HepG2 (cell line): ENCODE results near the gene CD300C. TPM values are rescaled to one million over a fixed set of nuclear protein-coding genes. Genes with fewer than 3 reads are reported as not detected.

Experiments
- ATAC-seq: fragments of 200-7000 bp; cut with Tn5 transposase; 3 replicates; pipeline ENCODE4 v1.9.1; 2020; ENCODE audit warnings: mild to moderate bottlenecking, moderate library complexity
- Bru-seq: library from RNA; stranded (reverse); fragments of 400-500 nt; gene quantifications from one replicate; lab custom pipeline; 2021; lab: Mats Ljungman, UMichigan
- BruChase-seq, 2 experiments: library from RNA; stranded (reverse); fragments of 400-500 nt; gene quantifications; one replicate each; lab custom pipeline; 2021; lab: Mats Ljungman, UMichigan
- BruUV-seq: library from RNA; stranded (reverse); fragments of 400-500 nt; replicated peaks from 2 replicates; lab custom pipeline; 2021; lab: Mats Ljungman, UMichigan
- CTCF ChIA-PET: fragments of 300-600 bp; formaldehyde crosslinking; extraction: SDS; loops from one replicate; lab custom pipeline; 2021; ENCODE audit warnings: low total read pairs, inconsistent platforms, low intra/inter-chr PET ratio; lab: Yijun Ruan, JAX
- POLR2A ChIA-PET: fragments of 350-600 bp; sonication (Branson Sonifier 250); formaldehyde crosslinking; loops from one replicate; lab custom pipeline; 2020; ENCODE audit warnings: antibody characterized with exemption, inconsistent platforms; lab: Yijun Ruan, JAX
- DNase-seq: peaks from one replicate; pipeline ENCODE4 v3.0.0-alpha.2; 2015; ENCODE audit warnings: low spot score
- FAIRE-seq: peaks from 3 replicates; lab custom pipeline; 2011; peaks lifted over from hg19 to GRCh38; lab: Jason Lieb, UNC
- H2AFZ ChIP-seq: one replicate; pipeline ENCODE4 v1.6.1; 2011; ENCODE audit warnings: low read length, inconsistent platforms
- H3K27ac ChIP-seq: fragments of 300-600 bp; 3 replicates; pipeline ENCODE4 v1.8.0; 2011; ENCODE audit warnings: mixed run types, mild to moderate bottlenecking, mixed read lengths, low read length, inconsistent platforms; ENCODE audit not compliant: insufficient read depth; ENCODE audit errors: extremely low read length
- H3K27me3 ChIP-seq, 2 experiments: fragments of 200-600 bp in 1 of 2; 2 replicates in 1 of 2; 3 replicates in 1 of 2; pipeline versions ENCODE4 v1.6.0 to v1.8.0; 2011; ENCODE audit warnings: low read length in 2 of 2, mild to moderate bottlenecking in 2 of 2, moderate library complexity in 2 of 2, inconsistent platforms in 1 of 2; ENCODE audit not compliant: insufficient read depth in 2 of 2, control insufficient read depth in 1 of 2
- H3K36me3 ChIP-seq, 2 experiments: fragments of 200-600 bp in 1 of 2; replicated peaks in 1 of 2; 2 replicates in 1 of 2; 3 replicates in 1 of 2; pipeline versions ENCODE4 v1.5.1 to v1.8.0; 2011; ENCODE audit warnings: low read length in 2 of 2, inconsistent platforms in 1 of 2; ENCODE audit not compliant: insufficient read depth in 2 of 2, control insufficient read depth in 1 of 2
- H3K4me1 ChIP-seq: 2 replicates; pipeline ENCODE4 v1.5.1; 2012; ENCODE audit warnings: low read length, inconsistent platforms; ENCODE audit not compliant: insufficient read depth
- H3K4me2 ChIP-seq: 2 replicates; pipeline ENCODE4 v1.6.0; 2011; ENCODE audit warnings: low read depth, low read length, inconsistent platforms
- H3K4me3 ChIP-seq, 3 experiments: fragments of 200-600 bp in 1 of 3; sonication (generic), shearing (Covaris generic) in 1 of 3; replicated peaks in 1 of 3; 2 replicates each; pipeline ENCODE4 v1.5.1; 2011 to 2016; ENCODE audit warnings: low read length in 3 of 3, inconsistent platforms in 2 of 3, low read depth in 2 of 3, mild to moderate bottlenecking in 2 of 3, control low read depth in 1 of 3, mixed read lengths in 1 of 3; ENCODE audit not compliant: insufficient read depth in 1 of 3
- H3K79me2 ChIP-seq: one replicate; pipeline ENCODE4 v1.6.1; 2011; ENCODE audit warnings: low read length, inconsistent platforms; ENCODE audit not compliant: insufficient read depth
- H3K9ac ChIP-seq: 2 replicates; pipeline ENCODE4 v1.6.0; 2011; ENCODE audit warnings: mild to moderate bottlenecking, low read depth, low read length, inconsistent platforms; ENCODE audit not compliant: insufficient read depth
- H3K9me3 ChIP-seq: 2 replicates; pipeline ENCODE4 v1.5.1; 2012; ENCODE audit warnings: mild to moderate bottlenecking, low read length
- H4K20me1 ChIP-seq: 2 replicates; pipeline ENCODE4 v1.6.0; 2011; ENCODE audit warnings: inconsistent platforms, mild to moderate bottlenecking, low read length, moderate library complexity; ENCODE audit not compliant: insufficient read depth
- KDM3A ChIP-seq: IDR thresholded peaks from 2 replicates; pipeline ENCODE4 v1.6.1; 2018; ENCODE audit warnings: low read depth, missing compliant biosample characterization
- NFIC ChIP-seq: IDR thresholded peaks from 2 replicates; pipeline ENCODE4 v1.6.1; 2012; ENCODE audit warnings: mild to moderate bottlenecking, low read length, inconsistent platforms
- POGK ChIP-seq: sonication (generic); formaldehyde crosslinking; conservative IDR thresholded peaks from 2 replicates; pipeline ENCODE4 v1.8.0; 2022; ENCODE audit warnings: mild to moderate bottlenecking, moderate library complexity, missing genetic modification reagents
- USF2 ChIP-seq, 2 experiments: sonication (generic) in 1 of 2; formaldehyde crosslinking in 1 of 2; IDR thresholded peaks; 2 replicates each; pipeline versions ENCODE4 v1.5.1 to v1.6.1; 2011 to 2020; ENCODE audit warnings: borderline replicate concordance in 1 of 2, low read depth in 1 of 2, low read length in 1 of 2, mild to moderate bottlenecking in 1 of 2, missing genetic modification reagents in 1 of 2, moderate library complexity in 1 of 2
- ZNF451 ChIP-seq: sonication (generic); formaldehyde crosslinking; IDR thresholded peaks from 2 replicates; pipeline ENCODE4 v1.5.0; 2020; ENCODE audit warnings: mild to moderate bottlenecking, missing genetic modification reagents
- ZNF670 ChIP-seq: sonication (generic); formaldehyde crosslinking; IDR thresholded peaks from 2 replicates; pipeline ENCODE4 v1.8.0; 2022; ENCODE audit warnings: mild to moderate bottlenecking, missing genetic modification reagents, borderline replicate concordance
- ZNF672 ChIP-seq: sonication (generic); formaldehyde crosslinking; IDR thresholded peaks from 2 replicates; pipeline ENCODE4 v1.8.1; 2022; ENCODE audit warnings: missing genetic modification reagents
- WGBS: methylation state at CpG from one replicate; pipeline ENCODE4 v1.1.6; 2017; ENCODE audit warnings: low lambda C conversion rate; 5-methylcytosine and 5-hydroxymethylcytosine counted together
- in situ Hi-C: cut with HindIII; loops from 2 replicates; pipeline ENCODE4 v1.10.0; 2017; ENCODE audit warnings: low pct_unique_long_range_greater_than_20kb; ENCODE audit not compliant: extremely low pct_ligation_motif_present
- intact Hi-C: fragments of 100-400 bp; cut with micrococcal nuclease; formaldehyde crosslinking; loops from one replicate; pipeline ENCODE4 v1.10.0; 2022; ENCODE audit not compliant: unreplicated experiment
- long read RNA-seq, 2 experiments: library from RNA in 1 of 2; library from polyadenylated mRNA in 1 of 2; stranded (forward) in 1 of 2; unstranded in 1 of 2; transcript quantifications; one replicate each; pipeline ENCODE4 v2.0.0, GENCODE V29; 2019 to 2022
- polyA minus RNA-seq, 3 experiments: library from RNA; depleted of rRNA, polyadenylated mRNA; stranded (reverse); fragments of >200 nt; gene quantifications; 2 replicates each; pipeline ENCODE4 v1.2.3, GENCODE V29; 2011; ENCODE audit warnings: low replicate concordance in 1 of 3
- polyA plus RNA-seq, 8 experiments: library from polyadenylated mRNA; depleted of rRNA in 3 of 8; stranded (reverse) in 7 of 8; unstranded in 1 of 8; fragments of >200 nt; fragmentation: Illumina TruSeq in 4 of 8; extraction: Trizol in 4 of 8; gene quantifications; 2 replicates each; pipeline versions ENCODE4 v1.2.1 to v1.2.3, GENCODE V29; 2011 to 2016; ENCODE audit warnings: low read depth in 4 of 8, missing spikeins in 1 of 8, mixed read lengths in 1 of 8; ENCODE audit not compliant: insufficient read depth in 1 of 8
- total RNA-seq, 5 experiments: library from RNA; depleted of rRNA; stranded (reverse); fragments of >200 nt; fragmentation: Illumina TruSeq; extraction: Trizol; gene quantifications; 2 replicates each; pipeline ENCODE4 v1.2.3, GENCODE V29; 2016; ENCODE audit warnings: low read depth in 1 of 5
- TF ChIP-seq, protein P1 (sequence below): fragments of 450-650 bp; IDR thresholded peaks from 2 replicates; pipeline ENCODE4 v1.6.1; 2017
- TF ChIP-seq, protein P2 (sequence below): sonication (generic); formaldehyde crosslinking; conservative IDR thresholded peaks from 2 replicates; pipeline ENCODE4 v1.4.0; 2020; ENCODE audit warnings: missing genetic modification reagents
- TF ChIP-seq, protein P3 (sequence below): sonication (generic); formaldehyde crosslinking; IDR thresholded peaks from 2 replicates; pipeline ENCODE4 v1.8.1; 2022; ENCODE audit warnings: low read depth, mild to moderate bottlenecking, missing genetic modification reagents

The CD300C gene
- not detected in 2 replicates for total RNA-seq (2016; rRNA removed; fragmentation: Illumina TruSeq; extraction: Trizol)
- not detected in 2 replicates for total RNA-seq (2016; cell fraction: cytosol; rRNA removed; fragmentation: Illumina TruSeq; extraction: Trizol; ENCODE audit: low read depth)
- total RNA-seq (2016; cell fraction: insoluble cytoplasmic fraction; rRNA removed; fragmentation: Illumina TruSeq; extraction: Trizol) = not detected in 2 replicates
- total RNA-seq (2016; cell fraction: membrane; rRNA removed; fragmentation: Illumina TruSeq; extraction: Trizol) = not detected in 2 replicates
- total RNA-seq (2016; cell fraction: nucleus; rRNA removed; fragmentation: Illumina TruSeq; extraction: Trizol) = not detected in 2 replicates
- not detected in 2 replicates for polyA plus RNA-seq (2011; rRNA removed)
- polyA plus RNA-seq (2011; cell fraction: cytosol; rRNA removed) = not detected in 2 replicates
- polyA plus RNA-seq (2011; cell fraction: nucleus; rRNA removed) = not detected in 2 replicates
- polyA plus RNA-seq (2012) = not detected in 2 replicates
- polyA plus RNA-seq (2016; cell fraction: cytosol; fragmentation: Illumina TruSeq; extraction: Trizol; ENCODE audit: low read depth) = not detected in 2 replicates
- not detected in 2 replicates for polyA plus RNA-seq (2016; cell fraction: insoluble cytoplasmic fraction; fragmentation: Illumina TruSeq; extraction: Trizol; ENCODE audit: low read depth)
- polyA plus RNA-seq (2016; cell fraction: membrane; fragmentation: Illumina TruSeq; extraction: Trizol; ENCODE audit: low read depth) = not detected in 2 replicates
- polyA plus RNA-seq (2016; cell fraction: nucleus; fragmentation: Illumina TruSeq; extraction: Trizol; ENCODE audit: insufficient read depth, low read depth) = not detected in 2 replicates
- polyA minus RNA-seq (2011; rRNA and poly(A)+ RNA removed; ENCODE audit: low replicate concordance) = 0.09 TPM in 1 of 2 replicates, not detected in the other
- not detected in 2 replicates for polyA minus RNA-seq (2011; cell fraction: cytosol; rRNA and poly(A)+ RNA removed)
- not detected in 2 replicates for polyA minus RNA-seq (2011; cell fraction: nucleus; rRNA and poly(A)+ RNA removed)
- not detected for Bru-seq, nascent RNA
- not detected for BruChase-seq, experiment 1, labeled RNA remaining after a 6-hour chase
- not detected for BruChase-seq, experiment 2, labeled RNA remaining after a 2-hour chase
- long read RNA-seq, experiment 1 = 0 reads
- long read RNA-seq, experiment 2 = 0 reads

DNA sequence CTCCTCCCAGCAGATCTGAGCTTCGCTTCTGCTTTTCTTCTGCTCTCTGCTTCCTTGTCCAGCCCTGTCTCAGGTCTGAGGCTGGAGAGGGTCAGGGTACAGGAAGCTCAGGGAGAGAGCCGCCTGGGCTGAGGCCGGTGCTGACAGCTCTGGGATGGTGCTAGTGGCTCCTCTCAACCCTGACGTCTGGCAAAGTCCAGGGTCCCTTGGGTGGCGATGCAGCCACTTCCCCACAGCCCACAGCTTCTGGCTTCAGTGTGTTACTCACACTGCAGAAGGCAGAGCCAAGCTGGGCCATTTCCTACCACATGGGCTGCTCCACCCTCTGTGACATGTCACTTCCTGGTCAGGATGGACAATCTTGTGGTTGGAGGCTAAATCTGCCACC is at the start of gene CD300C:
Gene CD300C, minus strand, starts transcription at position 273 of the 388 bp plus-strand sequence. CDS start 333 bp downstream, outside the sequence.
- Histone ChIP-seq H3K4me1 (no peaks in the 10 kb centered on the region), H3K79me2 (no peaks in the 10 kb centered on the region), H3K9ac (no peak within 1 kb of the TSS), H3K4me2 (no peak within 1 kb of the TSS), H4K20me1 (no peaks in the 10 kb centered on the region), H3K36me3 (no peaks in the 10 kb centered on the region), H2AFZ (no peak within 1 kb of the TSS), H3K27ac (no peak within 1 kb of the TSS), H3K4me3 (no peak within 1 kb of the TSS), H3K9me3 (no peaks in the 10 kb centered on the region), H3K27me3 (peaks cover 29 to 99% of the 10 kb centered on the region in 2 experiments)
- CTCF ChIA-PET = no interaction called here
- ATAC-seq (peak; percentile 27), FAIRE-seq (no peak), DNase-seq (no peak)
- intact Hi-C loops (no loop called here), in situ Hi-C loops (no loop called here)
- WGBS = 3% methylated on average over 4 of the region's 5 CpGs
- BruUV-seq = no TSS peak
- POLR2A ChIA-PET = no interaction called here
- TF ChIP-seq, protein P1, sequence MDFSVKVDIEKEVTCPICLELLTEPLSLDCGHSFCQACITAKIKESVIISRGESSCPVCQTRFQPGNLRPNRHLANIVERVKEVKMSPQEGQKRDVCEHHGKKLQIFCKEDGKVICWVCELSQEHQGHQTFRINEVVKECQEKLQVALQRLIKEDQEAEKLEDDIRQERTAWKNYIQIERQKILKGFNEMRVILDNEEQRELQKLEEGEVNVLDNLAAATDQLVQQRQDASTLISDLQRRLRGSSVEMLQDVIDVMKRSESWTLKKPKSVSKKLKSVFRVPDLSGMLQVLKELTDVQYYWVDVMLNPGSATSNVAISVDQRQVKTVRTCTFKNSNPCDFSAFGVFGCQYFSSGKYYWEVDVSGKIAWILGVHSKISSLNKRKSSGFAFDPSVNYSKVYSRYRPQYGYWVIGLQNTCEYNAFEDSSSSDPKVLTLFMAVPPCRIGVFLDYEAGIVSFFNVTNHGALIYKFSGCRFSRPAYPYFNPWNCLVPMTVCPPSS = no peak
- TF ChIP-seq ZNF670 (no peak), POGK (CRISPR knock-in tag) (no peak), KDM3A (CRISPR knock-in tag) (no peak), NFIC (no peak), USF2 (IDR thresholded peaks at IDR 0.05; ENCODE audit: low read depth, low read length) (no peak), USF2 (CRISPR knock-in tag; IDR thresholded peaks at IDR 0.05; ENCODE audit: borderline replicate concordance) (no peak), ZNF451 (CRISPR knock-in tag) (no peak), ZNF672 (no peak)
- TF ChIP-seq, protein P2, sequence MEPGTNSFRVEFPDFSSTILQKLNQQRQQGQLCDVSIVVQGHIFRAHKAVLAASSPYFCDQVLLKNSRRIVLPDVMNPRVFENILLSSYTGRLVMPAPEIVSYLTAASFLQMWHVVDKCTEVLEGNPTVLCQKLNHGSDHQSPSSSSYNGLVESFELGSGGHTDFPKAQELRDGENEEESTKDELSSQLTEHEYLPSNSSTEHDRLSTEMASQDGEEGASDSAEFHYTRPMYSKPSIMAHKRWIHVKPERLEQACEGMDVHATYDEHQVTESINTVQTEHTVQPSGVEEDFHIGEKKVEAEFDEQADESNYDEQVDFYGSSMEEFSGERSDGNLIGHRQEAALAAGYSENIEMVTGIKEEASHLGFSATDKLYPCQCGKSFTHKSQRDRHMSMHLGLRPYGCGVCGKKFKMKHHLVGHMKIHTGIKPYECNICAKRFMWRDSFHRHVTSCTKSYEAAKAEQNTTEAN (CRISPR knock-in tag) = no peak
- TF ChIP-seq, protein P3, sequence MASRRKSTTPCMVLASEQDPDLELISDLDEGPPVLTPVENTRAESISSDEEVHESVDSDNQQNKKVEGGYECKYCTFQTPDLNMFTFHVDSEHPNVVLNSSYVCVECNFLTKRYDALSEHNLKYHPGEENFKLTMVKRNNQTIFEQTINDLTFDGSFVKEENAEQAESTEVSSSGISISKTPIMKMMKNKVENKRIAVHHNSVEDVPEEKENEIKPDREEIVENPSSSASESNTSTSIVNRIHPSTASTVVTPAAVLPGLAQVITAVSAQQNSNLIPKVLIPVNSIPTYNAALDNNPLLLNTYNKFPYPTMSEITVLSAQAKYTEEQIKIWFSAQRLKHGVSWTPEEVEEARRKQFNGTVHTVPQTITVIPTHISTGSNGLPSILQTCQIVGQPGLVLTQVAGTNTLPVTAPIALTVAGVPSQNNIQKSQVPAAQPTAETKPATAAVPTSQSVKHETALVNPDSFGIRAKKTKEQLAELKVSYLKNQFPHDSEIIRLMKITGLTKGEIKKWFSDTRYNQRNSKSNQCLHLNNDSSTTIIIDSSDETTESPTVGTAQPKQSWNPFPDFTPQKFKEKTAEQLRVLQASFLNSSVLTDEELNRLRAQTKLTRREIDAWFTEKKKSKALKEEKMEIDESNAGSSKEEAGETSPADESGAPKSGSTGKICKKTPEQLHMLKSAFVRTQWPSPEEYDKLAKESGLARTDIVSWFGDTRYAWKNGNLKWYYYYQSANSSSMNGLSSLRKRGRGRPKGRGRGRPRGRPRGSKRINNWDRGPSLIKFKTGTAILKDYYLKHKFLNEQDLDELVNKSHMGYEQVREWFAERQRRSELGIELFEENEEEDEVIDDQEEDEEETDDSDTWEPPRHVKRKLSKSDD (CRISPR knock-in tag) = no peak
